Thyroid gland (tissue), 4 donors: ENCODE data around the gene PLPP3.

ENCODE experiments used
- CTCF ChIP-seq, 6 experiments: fragments of 200-600 bp in 3 of 6; fragments of 450-650 bp in 3 of 6; sonication (generic) in 3 of 6; IDR thresholded peaks; one replicate each; pipeline ENCODE4 v1.5.1; 2016 to 2019; ENCODE audit warnings: antibody characterized with exemption in 6 of 6, mild to moderate bottlenecking in 2 of 6, inconsistent platforms in 1 of 6, moderate library complexity in 1 of 6
- POLR2A ChIP-seq, 2 donors: fragments of 450-650 bp; IDR thresholded peaks; one replicate each; pipeline ENCODE4 v1.6.1; 2017; ENCODE audit warnings: antibody characterized with exemption in 2 of 2, mild to moderate bottlenecking in 2 of 2, moderate library complexity in 1 of 2

- TF ChIP-seq POLR2A (IDR thresholded peaks at IDR 0.05) (no peak), CTCF (IDR thresholded peaks at IDR 0.05) (no peak)
Measured at GRCh38 chr1:56495538-56495937, 83.8 kb downstream of the PLPP3 start.
